Esophagus muscularis mucosa (tissue), 3 donors: ENCODE results near the gene MX2.

Experiments used
- CTCF ChIP-seq, 3 experiments: fragments of 200-600 bp in 2 of 3; fragments of 450-650 bp in 1 of 3; sonication (generic) in 2 of 3; IDR thresholded peaks; one replicate each; pipeline ENCODE4 v1.5.1; 2017 to 2019; ENCODE audit warnings: antibody characterized with exemption in 3 of 3, mild to moderate bottlenecking in 2 of 3, moderate library complexity in 1 of 3
- POLR2A ChIP-seq: fragments of 450-650 bp; IDR thresholded peaks from one replicate; pipeline ENCODE4 v1.6.1; 2017; ENCODE audit warnings: antibody characterized with exemption, moderate library complexity, mild to moderate bottlenecking, low read depth
- POLR2AphosphoS5 ChIP-seq, 2 donors: sonication (generic); formaldehyde crosslinking; IDR thresholded peaks; one replicate each; pipeline ENCODE4 v1.6.1; 2017; ENCODE audit warnings: antibody characterized with exemption in 2 of 2

GRCh38 chr21:41315726-41316125 lies 46.1 kb upstream of the MX2 start:
- TF ChIP-seq CTCF (IDR thresholded peaks at IDR 0.05) (no peak), POLR2A (no peak), POLR2AphosphoS5 (IDR thresholded peaks at IDR 0.05) (no peak)
